GM13977 (cell line): ENCODE results near the gene ARMH2.
"Not testable (repeated sequence)": the region's sequence is repeated elsewhere in the genome, so short reads cannot be mapped to it uniquely, and the experiment has no call there.

Source experiments
- DNase-seq: peaks from one replicate; pipeline ENCODE4 v3.0.0; 2012; ENCODE audit warnings: low spot score
- in situ Hi-C: fragments of 300-500 bp; cut with MboI; formaldehyde crosslinking; loops from one replicate; pipeline ENCODE4 v1.12.0; 2022; ENCODE audit warnings: low sequenced_read_pairs, low pct_unique_long_range_greater_than_20kb, mixed read lengths, inconsistent platforms; ENCODE audit not compliant: unreplicated experiment
- TF ChIP-seq, protein P1 (sequence below): IDR thresholded peaks from 2 replicates; pipeline ENCODE4 v1.5.1; 2012; ENCODE audit warnings: mild to moderate bottlenecking, control low read depth; ENCODE audit not compliant: insufficient read depth; ENCODE audit errors: extremely low read depth, missing control alignments

The ARMH2 gene

GRCh38 chr6:24774696-24775519, 23.8 kb downstream of the ARMH2 start, which contains the start of gene GMNN:
TSS of gene GMNN (plus strand) at chr6:24774937. CDS start at chr6:24777247, 2,310 bp downstream.
- in situ Hi-C loops: loop anchor here (10.0 kb wide), 1 partner anchor 60 kb away; the partner anchor contains the start of gene C6orf62
- DNase-seq: peak; percentile 94
- TF ChIP-seq, protein P1, sequence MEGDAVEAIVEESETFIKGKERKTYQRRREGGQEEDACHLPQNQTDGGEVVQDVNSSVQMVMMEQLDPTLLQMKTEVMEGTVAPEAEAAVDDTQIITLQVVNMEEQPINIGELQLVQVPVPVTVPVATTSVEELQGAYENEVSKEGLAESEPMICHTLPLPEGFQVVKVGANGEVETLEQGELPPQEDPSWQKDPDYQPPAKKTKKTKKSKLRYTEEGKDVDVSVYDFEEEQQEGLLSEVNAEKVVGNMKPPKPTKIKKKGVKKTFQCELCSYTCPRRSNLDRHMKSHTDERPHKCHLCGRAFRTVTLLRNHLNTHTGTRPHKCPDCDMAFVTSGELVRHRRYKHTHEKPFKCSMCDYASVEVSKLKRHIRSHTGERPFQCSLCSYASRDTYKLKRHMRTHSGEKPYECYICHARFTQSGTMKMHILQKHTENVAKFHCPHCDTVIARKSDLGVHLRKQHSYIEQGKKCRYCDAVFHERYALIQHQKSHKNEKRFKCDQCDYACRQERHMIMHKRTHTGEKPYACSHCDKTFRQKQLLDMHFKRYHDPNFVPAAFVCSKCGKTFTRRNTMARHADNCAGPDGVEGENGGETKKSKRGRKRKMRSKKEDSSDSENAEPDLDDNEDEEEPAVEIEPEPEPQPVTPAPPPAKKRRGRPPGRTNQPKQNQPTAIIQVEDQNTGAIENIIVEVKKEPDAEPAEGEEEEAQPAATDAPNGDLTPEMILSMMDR: no peak

- TF ChIP-seq, protein P1: no peak
- no peak for DNase-seq
- in situ Hi-C loops: loop anchor here (10.0 kb wide), 1 partner anchor 184 kb away; no protein-coding TSS in a partner anchor
Measured at GRCh38 chr6:24768361-24768760, 30.4 kb downstream of the ARMH2 start.

DNA sequence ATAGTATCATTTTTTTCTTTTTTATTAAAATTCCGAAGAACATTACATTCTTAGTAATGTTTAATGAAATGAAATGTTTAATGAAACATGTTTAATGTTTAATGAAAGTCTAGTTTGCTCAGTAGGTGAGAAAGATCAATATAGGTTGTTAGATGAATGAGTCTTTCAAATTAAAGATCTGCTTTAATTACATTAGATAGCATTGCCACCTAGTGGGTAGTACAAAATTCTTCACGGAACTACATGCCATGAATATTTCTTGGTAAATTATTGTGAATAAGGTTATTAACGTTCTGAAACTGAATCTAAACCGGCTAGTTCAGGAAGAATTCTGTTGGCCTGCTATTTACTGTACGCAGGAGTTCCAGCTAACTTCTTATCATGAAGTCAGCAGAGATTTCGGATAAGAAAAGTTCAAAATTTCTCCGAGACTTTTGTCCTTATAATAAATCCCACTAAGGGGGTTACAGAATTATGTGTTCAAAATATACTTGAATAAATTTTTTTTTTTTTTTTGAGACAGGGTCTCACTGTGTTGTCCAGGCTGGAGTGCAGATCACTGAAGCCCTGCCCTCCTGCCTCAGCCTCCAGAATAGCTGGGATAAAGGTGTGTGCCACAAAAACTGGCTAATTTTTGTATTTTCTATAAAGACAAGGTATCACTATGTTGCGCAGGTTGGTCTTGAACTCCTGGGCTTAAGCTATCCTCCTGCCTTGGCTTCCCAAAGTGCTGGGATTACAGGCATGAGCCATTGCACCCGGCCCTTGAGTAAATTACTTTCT, 31.8 kb downstream of the ARMH2 start:
- in situ Hi-C loops: loop anchor here (10.0 kb wide), 1 partner anchor 182 kb away; no protein-coding TSS in a partner anchor
- peak; percentile 82 for DNase-seq
- TF ChIP-seq, protein P1: peak; percentile 44

DNA sequence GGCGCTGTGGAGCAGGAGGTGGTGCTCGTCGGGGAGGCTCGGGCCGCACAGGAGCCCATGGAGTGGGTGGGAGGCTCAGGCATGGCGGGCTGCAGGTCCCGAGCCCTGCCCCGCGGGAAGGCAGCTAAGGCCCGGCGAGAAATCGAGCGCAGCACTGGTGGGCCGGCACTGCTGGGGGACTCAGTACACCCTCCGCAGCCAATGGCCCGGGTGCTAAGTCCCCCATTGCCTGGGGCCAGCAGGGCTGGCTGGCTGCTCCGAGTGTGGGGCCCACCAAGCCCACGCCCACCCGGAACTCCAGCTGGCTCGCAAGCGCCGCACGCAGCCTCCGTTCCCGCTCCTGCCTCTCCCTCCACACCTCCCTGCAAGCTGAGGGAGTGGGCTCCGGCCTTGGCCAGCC, 32.7 kb downstream of the ARMH2 start:
- in situ Hi-C loops: loop anchor here (10.0 kb wide), 1 partner anchor 181 kb away; no protein-coding TSS in a partner anchor
- DNase-seq: not testable (repeated sequence)

GRCh38 chr6:24764833-24765828, 33.6 kb downstream of the ARMH2 start:
- in situ Hi-C loops: loop anchor here (10.0 kb wide), 1 partner anchor 180 kb away; no protein-coding TSS in a partner anchor
- not testable (repeated sequence) for DNase-seq

DNA sequence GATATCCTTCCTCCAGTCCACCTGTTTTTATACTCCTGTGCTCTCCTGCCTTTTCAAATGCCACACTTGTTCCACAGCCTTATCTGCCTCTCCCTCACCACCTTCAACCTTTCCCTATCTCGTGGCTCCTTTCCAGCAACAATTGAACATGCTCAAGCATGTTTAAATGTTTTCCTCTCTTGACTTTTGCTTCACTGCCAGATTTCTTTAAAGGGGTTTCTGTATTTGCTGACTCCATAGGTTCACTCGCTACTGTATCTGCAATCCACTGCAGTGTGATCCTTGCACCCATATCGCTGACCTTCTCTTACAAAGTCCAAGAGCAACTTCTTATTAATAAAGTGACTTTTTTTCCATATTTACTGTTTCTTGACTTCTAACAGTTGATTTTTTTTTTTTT, 35.1 kb downstream of the ARMH2 start:
- TF ChIP-seq, protein P1: no peak
- in situ Hi-C loops: loop anchor here (10.0 kb wide), 1 partner anchor 179 kb away; no protein-coding TSS in a partner anchor
- no peak for DNase-seq
